ENCODE data around the gene KATNB1.

DNA sequence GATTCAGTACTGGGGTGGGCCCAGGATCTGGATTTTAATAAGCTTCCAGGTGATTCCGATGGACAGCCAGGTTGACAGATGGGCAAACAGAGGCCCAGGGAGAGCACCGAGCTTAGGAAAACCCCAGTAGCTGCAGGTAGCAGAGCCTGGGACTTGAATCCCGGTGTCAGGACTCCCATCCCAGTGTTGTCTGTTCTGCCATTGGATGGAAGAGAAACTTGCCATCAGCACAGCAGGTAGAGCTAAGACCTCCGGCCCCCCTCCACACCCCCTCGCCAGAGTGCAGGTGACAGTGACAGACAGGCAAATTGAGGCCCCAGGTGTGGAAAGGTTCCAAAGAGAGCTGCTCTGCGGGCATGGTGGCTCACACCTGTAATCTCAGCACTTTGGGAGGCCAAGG lies 12.4 kb downstream of the KATNB1 start:
- TF ChIP-seq TAF1 (IDR thresholded peaks at IDR 0.05; ENCODE audit: borderline replicate concordance, insufficient read depth, low read length), result no peak
- TF ChIP-seq, protein P1, sequence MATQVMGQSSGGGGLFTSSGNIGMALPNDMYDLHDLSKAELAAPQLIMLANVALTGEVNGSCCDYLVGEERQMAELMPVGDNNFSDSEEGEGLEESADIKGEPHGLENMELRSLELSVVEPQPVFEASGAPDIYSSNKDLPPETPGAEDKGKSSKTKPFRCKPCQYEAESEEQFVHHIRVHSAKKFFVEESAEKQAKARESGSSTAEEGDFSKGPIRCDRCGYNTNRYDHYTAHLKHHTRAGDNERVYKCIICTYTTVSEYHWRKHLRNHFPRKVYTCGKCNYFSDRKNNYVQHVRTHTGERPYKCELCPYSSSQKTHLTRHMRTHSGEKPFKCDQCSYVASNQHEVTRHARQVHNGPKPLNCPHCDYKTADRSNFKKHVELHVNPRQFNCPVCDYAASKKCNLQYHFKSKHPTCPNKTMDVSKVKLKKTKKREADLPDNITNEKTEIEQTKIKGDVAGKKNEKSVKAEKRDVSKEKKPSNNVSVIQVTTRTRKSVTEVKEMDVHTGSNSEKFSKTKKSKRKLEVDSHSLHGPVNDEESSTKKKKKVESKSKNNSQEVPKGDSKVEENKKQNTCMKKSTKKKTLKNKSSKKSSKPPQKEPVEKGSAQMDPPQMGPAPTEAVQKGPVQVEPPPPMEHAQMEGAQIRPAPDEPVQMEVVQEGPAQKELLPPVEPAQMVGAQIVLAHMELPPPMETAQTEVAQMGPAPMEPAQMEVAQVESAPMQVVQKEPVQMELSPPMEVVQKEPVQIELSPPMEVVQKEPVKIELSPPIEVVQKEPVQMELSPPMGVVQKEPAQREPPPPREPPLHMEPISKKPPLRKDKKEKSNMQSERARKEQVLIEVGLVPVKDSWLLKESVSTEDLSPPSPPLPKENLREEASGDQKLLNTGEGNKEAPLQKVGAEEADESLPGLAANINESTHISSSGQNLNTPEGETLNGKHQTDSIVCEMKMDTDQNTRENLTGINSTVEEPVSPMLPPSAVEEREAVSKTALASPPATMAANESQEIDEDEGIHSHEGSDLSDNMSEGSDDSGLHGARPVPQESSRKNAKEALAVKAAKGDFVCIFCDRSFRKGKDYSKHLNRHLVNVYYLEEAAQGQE (IDR thresholded peaks at IDR 0.05; ENCODE audit: insufficient read depth in 1 of 2, low read depth in 2 of 2, low read length in 2 of 2), result no peak
- TF ChIP-seq SIN3A (IDR thresholded peaks at IDR 0.05; ENCODE audit: borderline replicate concordance, insufficient read depth, low read length), result no peak

Data from PFSK-1 (cell line).